Stomach (tissue), 9 donors: Measurements from ENCODE around the gene ANAPC7. TPM values are rescaled to one million over a fixed set of nuclear protein-coding genes. Genes with fewer than 3 reads are reported as not detected.

Experiments
- DNase-seq, 2 donors: peaks; one replicate each; pipeline versions ENCODE4 v3.0.0 to v3.0.0-alpha.2; 2013 to 2019
- H3K27ac ChIP-seq, 5 donors: fragments of 200-600 bp in 4 of 5; sonication (generic) in 4 of 5; one replicate each; pipeline ENCODE4 v1.5.1; 2013 to 2019; ENCODE audit warnings: mild to moderate bottlenecking in 1 of 5, moderate library complexity in 1 of 5
- H3K27me3 ChIP-seq, 3 donors: fragments of 200-600 bp; sonication (generic); one replicate each; pipeline ENCODE4 v1.5.1; 2017 to 2019; ENCODE audit warnings: mixed run types in 1 of 3
- H3K36me3 ChIP-seq, 4 donors: fragments of 200-600 bp; sonication (generic); 1 replicate in 3 of 4; 2 replicates in 1 of 4; pipeline ENCODE4 v1.5.1; 2016 to 2019
- H3K4me1 ChIP-seq, 4 donors: fragments of 200-600 bp; sonication (generic); one replicate each; pipeline ENCODE4 v1.5.1; 2016 to 2019
- H3K4me3 ChIP-seq, 4 donors: fragments of 200-600 bp; sonication (generic) in 3 of 4; one replicate each; pipeline ENCODE4 v1.5.1; 2016 to 2019; ENCODE audit warnings: mild to moderate bottlenecking in 1 of 4
- H3K9me3 ChIP-seq, 4 donors: fragments of 200-600 bp; sonication (generic); one replicate each; pipeline ENCODE4 v1.5.1; 2016 to 2019
- EP300 ChIP-seq: sonication (generic); formaldehyde crosslinking; IDR thresholded peaks from one replicate; pipeline ENCODE4 v1.6.1; 2017; ENCODE audit warnings: antibody characterized with exemption
- POLR2A ChIP-seq, 4 donors: fragments of 450-650 bp; IDR thresholded peaks; one replicate each; pipeline ENCODE4 v1.6.1; 2016; ENCODE audit warnings: antibody characterized with exemption in 4 of 4, control low read depth in 2 of 4, mild to moderate bottlenecking in 1 of 4, moderate library complexity in 1 of 4
- POLR2AphosphoS5 ChIP-seq, 3 donors: sonication (generic); formaldehyde crosslinking; IDR thresholded peaks; one replicate each; pipeline ENCODE4 v1.6.1; 2016; ENCODE audit warnings: antibody characterized with exemption in 3 of 3
- WGBS, 5 donors: extraction: QIAGEN DNeasy Blood & Tissue Kit in 3 of 5; methylation state at CpG; one replicate each; pipeline versions ENCODE4 v1.1.5 to v1.1.7; 2013 to 2018; 5-methylcytosine and 5-hydroxymethylcytosine counted together
- intact Hi-C: fragments of 100-400 bp; cut with DNase I; formaldehyde crosslinking; loops from one replicate; pipeline ENCODE4 v1.15.1; 2023; ENCODE audit warnings: low total_unique reads
- polyA plus RNA-seq, 3 donors: library from polyadenylated mRNA; stranded (reverse); fragments of 200-250 nt; gene quantifications; one replicate each; pipeline ENCODE4 v1.2.3, GENCODE V29; 2013
- total RNA-seq, 5 donors: library from RNA; depleted of rRNA; stranded (reverse); fragments of >200 nt; gene quantifications; one replicate each; pipeline versions ENCODE4 v1.1.0 to v1.2.3, GENCODE V29; 2014 to 2016
- TF ChIP-seq, protein P1 (sequence below), 7 experiments: fragments of 450-650 bp in 4 of 7; fragments of 200-600 bp in 3 of 7; sonication (generic) in 3 of 7; IDR thresholded peaks; one replicate each; pipeline ENCODE4 v1.5.1; 2016 to 2019; ENCODE audit warnings: antibody characterized with exemption in 7 of 7, control low read depth in 2 of 7, mild to moderate bottlenecking in 1 of 7
- donor health status: healthy with polysubstance abuse.
- donor health status: Bipolar disorder and iron deficiency.
- donor health status: healthy.

Gene ANAPC7
- total and polyA plus RNA-seq, 8 donors, result 13.0 to 88.7 (median 45.0) TPM

DNA sequence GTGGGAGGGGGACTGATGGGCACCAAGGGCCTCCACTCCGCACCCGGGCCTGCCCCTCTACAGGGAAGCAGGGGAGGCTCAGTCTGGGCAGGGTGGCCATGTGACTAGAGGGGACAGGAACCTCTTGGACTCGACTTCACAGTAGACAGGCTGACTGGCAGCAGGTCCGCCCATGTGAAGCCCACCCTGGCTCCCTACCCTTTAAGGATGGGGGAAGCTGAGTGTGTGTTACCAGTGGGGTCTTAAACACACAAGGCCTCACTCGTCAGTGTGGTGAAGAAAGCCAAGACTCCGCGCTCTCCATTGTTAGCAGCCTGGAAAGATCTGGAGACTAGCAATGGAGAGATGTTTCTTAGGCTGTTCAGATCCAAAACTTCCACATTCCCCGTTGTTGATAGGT is 52.4 kb downstream of the ANAPC7 start:
- H3K36me3 ChIP-seq, result peaks cover 36 to 57% (median 52%) of the 10 kb centered on the region in 4 donors
- peaks cover 0 to 15% (median 5%) of the 10 kb centered on the region in 4 donors for H3K4me1 ChIP-seq
- no peak for DNase-seq
- H3K4me3 ChIP-seq, result no peak overlapping the region
- H3K27ac ChIP-seq, result no peak overlapping the region
- TF ChIP-seq POLR2AphosphoS5 (IDR thresholded peaks at IDR 0.05) (no peak), EP300 (no peak), POLR2A (IDR thresholded peaks at IDR 0.05) (no peak)
- TF ChIP-seq, protein P1, sequence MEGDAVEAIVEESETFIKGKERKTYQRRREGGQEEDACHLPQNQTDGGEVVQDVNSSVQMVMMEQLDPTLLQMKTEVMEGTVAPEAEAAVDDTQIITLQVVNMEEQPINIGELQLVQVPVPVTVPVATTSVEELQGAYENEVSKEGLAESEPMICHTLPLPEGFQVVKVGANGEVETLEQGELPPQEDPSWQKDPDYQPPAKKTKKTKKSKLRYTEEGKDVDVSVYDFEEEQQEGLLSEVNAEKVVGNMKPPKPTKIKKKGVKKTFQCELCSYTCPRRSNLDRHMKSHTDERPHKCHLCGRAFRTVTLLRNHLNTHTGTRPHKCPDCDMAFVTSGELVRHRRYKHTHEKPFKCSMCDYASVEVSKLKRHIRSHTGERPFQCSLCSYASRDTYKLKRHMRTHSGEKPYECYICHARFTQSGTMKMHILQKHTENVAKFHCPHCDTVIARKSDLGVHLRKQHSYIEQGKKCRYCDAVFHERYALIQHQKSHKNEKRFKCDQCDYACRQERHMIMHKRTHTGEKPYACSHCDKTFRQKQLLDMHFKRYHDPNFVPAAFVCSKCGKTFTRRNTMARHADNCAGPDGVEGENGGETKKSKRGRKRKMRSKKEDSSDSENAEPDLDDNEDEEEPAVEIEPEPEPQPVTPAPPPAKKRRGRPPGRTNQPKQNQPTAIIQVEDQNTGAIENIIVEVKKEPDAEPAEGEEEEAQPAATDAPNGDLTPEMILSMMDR (IDR thresholded peaks at IDR 0.05), result no peak
- no peaks in the 10 kb centered on the region for H3K27me3 ChIP-seq
- H3K9me3 ChIP-seq, result no peaks in the 10 kb centered on the region
- intact Hi-C loops, result no loop called here
- 87 to 90% (median 89%) methylated on average over 8 of the region's 8 CpGs for WGBS, 5 donors

DNA sequence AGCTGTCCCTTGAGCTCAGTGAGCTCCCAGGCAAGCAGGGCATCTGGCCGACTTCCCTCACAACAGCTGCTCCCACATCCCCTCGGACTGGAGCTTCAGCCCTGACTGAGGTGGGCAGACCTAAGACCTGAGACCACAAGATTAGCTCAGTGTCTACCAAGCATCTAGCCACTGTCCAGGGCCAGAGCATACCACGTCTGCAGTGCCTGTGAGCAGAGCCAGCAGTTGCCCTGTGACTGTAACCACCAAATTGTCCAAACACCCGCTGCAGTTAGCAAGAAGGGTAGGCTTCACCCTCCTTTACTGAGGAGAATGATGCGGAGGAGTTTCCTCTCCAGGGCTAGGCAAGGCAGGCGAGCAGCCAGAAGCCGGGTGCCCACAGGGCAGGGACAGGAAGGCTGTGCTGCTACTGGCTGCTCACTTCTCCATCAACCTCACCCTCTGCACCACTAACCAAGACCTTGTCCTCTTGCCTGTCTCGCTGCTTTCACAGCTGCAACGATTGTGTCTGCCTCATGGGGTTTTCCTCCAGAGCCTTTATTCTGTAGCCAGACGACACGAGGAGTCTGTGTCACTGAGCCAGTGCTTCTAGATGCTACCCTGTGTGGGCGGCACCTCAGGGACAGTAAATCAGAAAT is 53.9 kb downstream of the ANAPC7 start:
- DNase-seq, result no peak
- TF ChIP-seq POLR2AphosphoS5 (IDR thresholded peaks at IDR 0.05), result peak in 1 of 3 donors; percentile 2
- TF ChIP-seq, protein P1 (IDR thresholded peaks at IDR 0.05), result no peak
- H3K27ac ChIP-seq, result no peak overlapping the region
- H3K4me3 ChIP-seq, result no peak overlapping the region
- no peaks in the 10 kb centered on the region for H3K9me3 ChIP-seq
- H3K4me1 ChIP-seq, result peaks cover 0 to 18% (median 5%) of the 10 kb centered on the region in 4 donors
- intact Hi-C loops, result no loop called here
- WGBS, 5 donors, result 55 to 81% (median 68%) methylated on average over 10 to 12 of the region's 12 CpGs
- no peaks in the 10 kb centered on the region for H3K27me3 ChIP-seq
- H3K36me3 ChIP-seq, result peaks cover 50 to 72% (median 67%) of the 10 kb centered on the region in 4 donors

DNA sequence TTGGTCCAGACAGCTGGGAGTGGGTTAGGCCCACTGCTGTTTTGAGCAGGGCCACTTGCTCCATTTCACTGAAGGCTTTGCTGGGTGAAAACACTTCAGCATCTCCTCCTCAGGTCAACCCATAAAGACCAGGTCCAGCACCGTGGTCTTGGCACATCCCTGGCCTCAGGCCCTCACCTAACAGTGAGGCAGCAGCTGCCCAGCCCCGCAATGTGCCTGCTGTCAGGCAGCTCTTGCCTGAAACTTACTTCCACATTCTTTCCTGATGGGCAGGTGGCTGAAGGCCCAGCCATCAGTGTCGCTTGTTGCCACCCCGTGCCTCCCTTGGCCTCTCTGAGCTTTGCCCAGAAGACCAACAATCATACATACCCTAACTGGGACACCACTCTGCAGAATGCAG is 54.4 kb downstream of the ANAPC7 start:
- H3K36me3 ChIP-seq, result peaks cover 56 to 77% (median 72%) of the 10 kb centered on the region in 4 donors
- no peak for TF ChIP-seq POLR2A (IDR thresholded peaks at IDR 0.05)
- TF ChIP-seq EP300, result no peak
- TF ChIP-seq POLR2AphosphoS5 (IDR thresholded peaks at IDR 0.05), result no peak
- TF ChIP-seq, protein P1 (IDR thresholded peaks at IDR 0.05), result no peak
- peaks cover 0 to 13% (median 2%) of the 10 kb centered on the region in 4 donors for H3K4me1 ChIP-seq
- H3K9me3 ChIP-seq, result no peaks in the 10 kb centered on the region
- intact Hi-C loops, result no loop called here
- H3K4me3 ChIP-seq, result no peak overlapping the region
- H3K27ac ChIP-seq, result no peak overlapping the region
- 84 to 93% (median 91%) methylated on average over 3 to 4 of the region's 4 CpGs for WGBS, 5 donors
- no peak for DNase-seq
- H3K27me3 ChIP-seq, result no peaks in the 10 kb centered on the region

DNA sequence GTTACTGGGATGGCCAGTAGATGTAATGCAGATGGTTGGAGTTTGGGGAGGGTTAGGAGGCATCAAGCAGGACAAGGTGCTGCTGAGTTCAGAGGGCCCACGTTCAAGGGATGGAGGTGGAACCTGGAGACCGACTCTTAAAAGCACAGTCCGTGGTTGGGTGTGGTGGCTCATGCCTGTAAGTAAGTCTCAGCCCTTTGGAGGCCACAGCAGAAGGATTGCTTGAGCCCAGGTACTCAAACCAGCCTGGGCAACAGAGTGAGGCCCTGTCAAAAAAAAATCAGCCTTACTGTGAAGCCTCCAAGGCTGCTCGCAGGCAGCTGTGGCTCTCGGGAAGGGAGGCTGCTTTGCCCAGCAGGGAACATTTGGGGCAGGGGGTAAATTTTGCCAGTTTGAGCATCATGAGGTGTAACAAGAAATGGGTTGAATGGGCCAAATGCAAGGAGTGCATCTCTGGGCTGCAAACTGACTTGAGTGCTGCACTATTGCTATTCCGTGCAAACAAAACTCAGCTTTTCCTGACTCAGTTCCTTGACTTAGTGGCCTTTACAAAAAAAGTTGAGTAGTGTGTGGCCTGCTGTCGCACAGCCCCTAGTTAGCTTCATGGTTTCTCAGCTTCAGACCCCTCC is 55.0 kb downstream of the ANAPC7 start:
- H3K27ac ChIP-seq, result no peak overlapping the region
- peaks cover 61 to 82% (median 78%) of the 10 kb centered on the region in 4 donors for H3K36me3 ChIP-seq
- TF ChIP-seq POLR2A (IDR thresholded peaks at IDR 0.05) (no peak), EP300 (no peak), POLR2AphosphoS5 (IDR thresholded peaks at IDR 0.05) (no peak)
- TF ChIP-seq, protein P1 (IDR thresholded peaks at IDR 0.05), result no peak
- intact Hi-C loops, result no loop called here
- DNase-seq, result no peak
- WGBS, 5 donors, result 90 to 98% (median 95%) methylated on average over 7 of the region's 7 CpGs
- H3K4me1 ChIP-seq, result peaks cover 0 to 8% (median 0%) of the 10 kb centered on the region in 4 donors
- H3K4me3 ChIP-seq, result no peak overlapping the region
- no peaks in the 10 kb centered on the region for H3K27me3 ChIP-seq
- H3K9me3 ChIP-seq, result no peaks in the 10 kb centered on the region
